H1 (cell line): ENCODE data around the gene C3orf20. TPM values are rescaled to one million over a fixed set of nuclear protein-coding genes. Genes with fewer than 3 reads are reported as not detected.

ENCODE experiments used
- CTCF ChIA-PET: fragments of 300-600 bp; sonication (Branson Sonifier 250); formaldehyde crosslinking; loops from one replicate; lab custom pipeline; 2021; ENCODE audit not compliant: partially characterized antibody; lab: Charles Lee
- POLR2A ChIA-PET: fragments of 300-600 bp; sonication (Branson Sonifier 250); formaldehyde crosslinking; loops from one replicate; lab custom pipeline; 2021; ENCODE audit warnings: inconsistent platforms; ENCODE audit not compliant: partially characterized antibody; lab: Charles Lee
- DNase-seq, 2 experiments: peaks; one replicate each; pipeline versions ENCODE4 v3.0.0 to v3.0.0-alpha.2; 2010 to 2022; ENCODE audit warnings: low spot score in 2 of 2, low read depth in 1 of 2, mixed read lengths in 1 of 2
- FAIRE-seq: peaks from 2 replicates; lab custom pipeline; 2011; peaks lifted over from hg19 to GRCh38; lab: Jason Lieb, UNC
- H2AFZ ChIP-seq: 2 replicates; pipeline ENCODE4 v1.8.1; 2012; ENCODE audit warnings: low read length, inconsistent platforms
- H2AK5ac ChIP-seq: 2 replicates; pipeline ENCODE4 v1.6.1; 2013; ENCODE audit warnings: low read depth, low read length
- H2BK120ac ChIP-seq: replicated peaks from 2 replicates; pipeline ENCODE3; 2013; ENCODE audit warnings: low read depth, low read length, inconsistent platforms
- H2BK12ac ChIP-seq: 2 replicates; pipeline ENCODE4 v1.6.1; 2013; ENCODE audit warnings: low read depth, low read length
- H2BK15ac ChIP-seq: 2 replicates; pipeline ENCODE4 v1.6.1; 2013; ENCODE audit warnings: low read length
- H2BK20ac ChIP-seq: 2 replicates; pipeline ENCODE4 v1.6.1; 2013; ENCODE audit warnings: low read length
- H2BK5ac ChIP-seq: 2 replicates; pipeline ENCODE4 v1.6.1; 2013; ENCODE audit warnings: low read depth, low read length
- H3K14ac ChIP-seq: 2 replicates; pipeline ENCODE4 v1.6.1; 2013; ENCODE audit warnings: inconsistent platforms; ENCODE audit not compliant: insufficient read length
- H3K18ac ChIP-seq: 2 replicates; pipeline ENCODE4 v1.6.1; 2013; ENCODE audit warnings: low read length; ENCODE audit errors: extremely low read depth
- H3K23ac ChIP-seq: 2 replicates; pipeline ENCODE4 v1.6.1; 2013; ENCODE audit warnings: inconsistent platforms; ENCODE audit not compliant: insufficient read length
- H3K23me2 ChIP-seq: 2 replicates; pipeline ENCODE4 v1.6.1; 2013; ENCODE audit warnings: low read depth, low read length
- H3K27ac ChIP-seq: 2 replicates; pipeline ENCODE4 v1.6.1; 2011; ENCODE audit warnings: low read depth, low read length, inconsistent platforms
- H3K27me3 ChIP-seq, 4 experiments: replicated peaks in 1 of 4; 1 replicate in 1 of 4; 2 replicates in 3 of 4; pipeline versions ENCODE4 v1.6.1 to v1.8.1; 2011 to 2013; ENCODE audit warnings: low read length in 3 of 4, mild to moderate bottlenecking in 3 of 4, inconsistent platforms in 2 of 4, mixed read lengths in 2 of 4, moderate library complexity in 1 of 4; ENCODE audit not compliant: control insufficient read depth in 3 of 4, insufficient read depth in 3 of 4; ENCODE audit errors: extremely low read depth in 1 of 4
- H3K36me3 ChIP-seq, 4 experiments: 2 replicates each; pipeline versions ENCODE4 v1.6.1 to v1.8.1; 2011 to 2013; ENCODE audit warnings: mild to moderate bottlenecking in 4 of 4, low read length in 3 of 4, moderate library complexity in 2 of 4, control low read depth in 1 of 4, inconsistent platforms in 1 of 4; ENCODE audit not compliant: insufficient read depth in 4 of 4, control insufficient read depth in 2 of 4
- H3K4ac ChIP-seq: replicated peaks from 2 replicates; pipeline ENCODE3; 2013; ENCODE audit warnings: low read length, low read depth, mixed read lengths, inconsistent platforms; ENCODE audit not compliant: insufficient read length
- H3K4me1 ChIP-seq, 4 experiments: replicated peaks in 1 of 4; 1 replicate in 1 of 4; 2 replicates in 3 of 4; pipeline versions ENCODE4 v1.6.1 to v1.8.1; 2011 to 2013; ENCODE audit warnings: low read length in 3 of 4, inconsistent platforms in 2 of 4, mixed read lengths in 1 of 4; ENCODE audit not compliant: insufficient read depth in 4 of 4, control insufficient read depth in 3 of 4
- H3K4me2 ChIP-seq, 2 experiments: 2 replicates each; pipeline versions ENCODE4 v1.6.1 to v1.8.1; 2011 to 2013; ENCODE audit warnings: low read depth in 2 of 2, low read length in 2 of 2, control low read depth in 1 of 2, inconsistent platforms in 1 of 2, mild to moderate bottlenecking in 1 of 2; ENCODE audit not compliant: insufficient read depth in 1 of 2
- H3K4me3 ChIP-seq, 4 experiments: fragments of 200-600, 300-600 bp in 1 of 4; sonication (generic), shearing (Covaris generic), sonication (Bioruptor Twin) in 1 of 4; 2 replicates each; pipeline versions ENCODE4 v1.5.1 to v1.8.1; 2011 to 2016; ENCODE audit warnings: low read length in 4 of 4, low read depth in 3 of 4, control low read depth in 2 of 4, inconsistent platforms in 2 of 4, mild to moderate bottlenecking in 2 of 4, mixed read lengths in 1 of 4, moderate library complexity in 1 of 4; ENCODE audit not compliant: insufficient read depth in 2 of 4; ENCODE audit errors: extremely low read depth in 1 of 4
- H3K56ac ChIP-seq: replicated peaks from 2 replicates; pipeline ENCODE3; 2013; ENCODE audit warnings: low read depth, mild to moderate bottlenecking, mixed read lengths, low read length, inconsistent platforms; ENCODE audit not compliant: insufficient read length
- H3K79me1 ChIP-seq: 2 replicates; pipeline ENCODE4 v1.6.1; 2013; ENCODE audit warnings: low read depth, low read length, control low read depth
- H3K79me2 ChIP-seq, 2 experiments: 2 replicates each; pipeline versions ENCODE4 v1.6.1 to v1.8.1; 2012 to 2013; ENCODE audit warnings: low read length in 2 of 2, mild to moderate bottlenecking in 2 of 2, inconsistent platforms in 1 of 2; ENCODE audit not compliant: insufficient read depth in 2 of 2, control insufficient read depth in 1 of 2
- H3K9ac ChIP-seq, 4 experiments: replicated peaks in 1 of 4; 1 replicate in 1 of 4; 2 replicates in 3 of 4; pipeline versions ENCODE4 v1.6.1 to v1.8.1; 2011 to 2013; ENCODE audit warnings: low read depth in 3 of 4, low read length in 3 of 4, control low read depth in 2 of 4, mild to moderate bottlenecking in 2 of 4, moderate library complexity in 2 of 4, inconsistent platforms in 1 of 4; ENCODE audit errors: extremely low read depth in 1 of 4
- H3K9me3 ChIP-seq, 2 experiments: 2 replicates each; pipeline versions ENCODE4 v1.6.1 to v1.8.1; 2012 to 2013; ENCODE audit warnings: mild to moderate bottlenecking in 2 of 2, moderate library complexity in 2 of 2, control low read depth in 1 of 2, inconsistent platforms in 1 of 2, low read depth in 1 of 2, low read length in 1 of 2, mixed read lengths in 1 of 2; ENCODE audit not compliant: insufficient read depth in 2 of 2
- H4K20me1 ChIP-seq, 2 experiments: replicated peaks in 1 of 2; 2 replicates each; pipeline versions ENCODE3 to v1.8.1; 2011 to 2013; ENCODE audit warnings: inconsistent platforms in 2 of 2, low read length in 2 of 2, mild to moderate bottlenecking in 1 of 2; ENCODE audit not compliant: insufficient read depth in 2 of 2, control insufficient read depth in 1 of 2
- H4K5ac ChIP-seq: 2 replicates; pipeline ENCODE4 v1.6.1; 2013; ENCODE audit warnings: low read length, low read depth, mixed read lengths, inconsistent platforms; ENCODE audit not compliant: insufficient read length
- H4K8ac ChIP-seq: 2 replicates; pipeline ENCODE4 v1.8.0; 2013; ENCODE audit warnings: mild to moderate bottlenecking, moderate library complexity, low read length, inconsistent platforms; ENCODE audit not compliant: insufficient read depth; ENCODE audit errors: extremely low read depth
- H4K91ac ChIP-seq: replicated peaks from 2 replicates; pipeline ENCODE3; 2013; ENCODE audit warnings: low read length, mixed read lengths, inconsistent platforms; ENCODE audit not compliant: insufficient read length
- CTCF ChIP-seq, 3 experiments: IDR thresholded peaks; 1 replicate in 2 of 3; 2 replicates in 1 of 3; pipeline versions ENCODE4 v1.5.1 to v1.6.1; 2011; ENCODE audit warnings: low read length in 3 of 3, mild to moderate bottlenecking in 3 of 3, inconsistent platforms in 2 of 3, low read depth in 1 of 3, moderate library complexity in 1 of 3; ENCODE audit not compliant: insufficient read depth in 1 of 3; ENCODE audit errors: control extremely low read depth in 1 of 3
- KDM1A ChIP-seq: fragments of 200-600, 300-600 bp; sonication (generic); IDR thresholded peaks from 2 replicates; pipeline ENCODE4 v1.7.1; 2016; ENCODE audit warnings: mild to moderate bottlenecking, low read length, borderline replicate concordance
- WGBS, 2 experiments: shearing (Covaris generic) in 1 of 2; methylation state at CpG; one replicate each; pipeline versions ENCODE4 v1.1.6 to v1.1.7; 2013 to 2015; ENCODE audit warnings: low lambda C conversion rate in 2 of 2, mixed read lengths in 2 of 2, inconsistent platforms in 1 of 2, low coverage in 1 of 2, missing lambda C conversion rate in 1 of 2; ENCODE audit not compliant: insufficient replicate concordance in 2 of 2, insufficient coverage in 1 of 2, insufficient read length in 1 of 2; ENCODE audit errors: extremely low coverage in 1 of 2, missing lambda C conversion rate in 1 of 2; 5-methylcytosine and 5-hydroxymethylcytosine counted together
- polyA plus RNA-seq, 7 experiments: library from polyadenylated mRNA; depleted of rRNA in 3 of 7; stranded (reverse) in 5 of 7; unstranded in 2 of 7; fragments of >200 nt in 5 of 7; fragments of 200-250 nt in 2 of 7; gene quantifications; 1 replicate in 5 of 7; 2 replicates in 1 of 7; 4 replicates in 1 of 7; pipeline versions ENCODE4 v1.2.1 to v1.2.3, GENCODE V29; 2011 to 2013; ENCODE audit warnings: missing spikeins in 2 of 7, mixed read lengths in 2 of 7
- total RNA-seq: library from RNA; stranded (reverse); fragmentation: NEBNext Ultra II Directional; extraction: Animal tissue kit (Norgen Biotek cat#: 25700); gene quantifications from 2 replicates; pipeline ENCODE4 v1.2.1, GENCODE V29; 2021

The C3orf20 gene
- total and polyA plus RNA-seq, 2 of the 8 experiments (the other 6 are each of a cell fraction or from before 2014, with no cell fraction given) = not detected

GRCh38 chr3:14680115-14680514 lies 5.2 kb downstream of the C3orf20 start:
- no peak overlapping the region for H3K27ac ChIP-seq
- CTCF ChIA-PET = interaction anchor here (0.6 to 9.2 kb wide), 8 partner anchors 11 to 477 kb away, joined by 3 to 129 read pairs (median 4); no protein-coding TSS in a partner anchor
- no peak overlapping the region for H2AK5ac ChIP-seq
- no peak for TF ChIP-seq CTCF (IDR thresholded peaks at IDR 0.05; ENCODE audit: control extremely low read depth in 1 of 3, insufficient read depth in 1 of 3, low read depth in 1 of 3, low read length in 3 of 3)
- TF ChIP-seq KDM1A = 0 out of 2 replicates have a peak, but pooled peaks have one; percentile 51
- H3K9me3 ChIP-seq = peaks cover 0 to 6% of the 10 kb centered on the region in 2 experiments; a peak in 1 of 4 replicates
- H3K9ac ChIP-seq = no peak overlapping the region
- 87% methylated on average over 1 of the region's 1 CpG; no CpG with 5 or more reads in 1 of the 2 experiments for WGBS, 2 experiments
- H2BK120ac ChIP-seq = no peak overlapping the region
- no peak overlapping the region for H2BK5ac ChIP-seq
- H3K79me2 ChIP-seq = no peaks in the 10 kb centered on the region
- no peaks in the 10 kb centered on the region for H3K27me3 ChIP-seq
- no peaks in the 10 kb centered on the region for H3K79me1 ChIP-seq
- no peak overlapping the region for H2BK12ac ChIP-seq
- no peaks in the 10 kb centered on the region for H3K23me2 ChIP-seq
- no peak overlapping the region for H4K91ac ChIP-seq
- H3K4me1 ChIP-seq = no peaks in the 10 kb centered on the region
- no peak overlapping the region for H2BK20ac ChIP-seq
- H3K18ac ChIP-seq = no peak overlapping the region
- no peaks in the 10 kb centered on the region for H3K36me3 ChIP-seq
- H3K4me2 ChIP-seq = no peak overlapping the region
- no peak overlapping the region for H3K4me3 ChIP-seq
- POLR2A ChIA-PET = no interaction called here
- no peak overlapping the region for H4K5ac ChIP-seq
- no peak overlapping the region for H3K4ac ChIP-seq
- H3K14ac ChIP-seq = no peak overlapping the region
- H3K56ac ChIP-seq = no peak overlapping the region
- no peak overlapping the region for H2BK15ac ChIP-seq
- no peak overlapping the region for H2AFZ ChIP-seq
- no peak overlapping the region for H4K8ac ChIP-seq
- no peaks in the 10 kb centered on the region for H4K20me1 ChIP-seq
- no peak overlapping the region for H3K23ac ChIP-seq
- DNase-seq (no peak), FAIRE-seq (no peak)
